NCI-H1105 treated with DMSO at 0.1 percent for 48 hours (cell line): ENCODE data around the gene LCN6.
A peak's percentile ranks its signal among the peaks of the same experiment; 100 is the strongest.
"Not testable (repeated sequence)": the region's sequence is repeated elsewhere in the genome, so short reads cannot be mapped to it uniquely, and the experiment has no call there.

Experiments used
- DNase-seq: peaks from one replicate; lab custom pipeline; 2025; lab: John Stamatoyannopoulos, UW

LCN6 gene, protein sequence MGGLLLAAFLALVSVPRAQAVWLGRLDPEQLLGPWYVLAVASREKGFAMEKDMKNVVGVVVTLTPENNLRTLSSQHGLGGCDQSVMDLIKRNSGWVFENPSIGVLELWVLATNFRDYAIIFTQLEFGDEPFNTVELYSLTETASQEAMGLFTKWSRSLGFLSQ

DNA sequence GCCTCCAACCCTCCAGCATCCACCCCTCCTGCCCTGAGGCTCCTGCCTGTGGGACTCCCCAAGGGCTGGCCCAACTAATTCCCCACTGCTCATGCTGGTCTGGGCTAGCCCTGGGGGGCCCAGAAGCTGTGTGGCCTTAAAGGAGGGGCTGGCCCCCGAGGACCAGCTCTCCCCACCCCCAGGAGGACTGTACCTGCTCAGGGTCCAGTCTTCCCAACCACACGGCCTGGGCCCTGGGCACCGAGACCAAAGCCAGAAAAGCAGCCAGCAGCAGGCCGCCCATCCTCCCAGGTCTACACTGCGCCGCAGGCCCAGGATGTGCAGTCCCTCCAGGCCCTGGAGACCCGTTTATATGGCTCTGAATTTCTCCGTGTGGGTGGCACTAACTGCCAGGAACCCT is at the start of gene LCN6:
TSS of gene LCN6 (minus strand) at position 325 of the 400 bp plus-strand sequence. CDS start at position 283, 42 bp downstream.
- DNase-seq, result no peak

DNA sequence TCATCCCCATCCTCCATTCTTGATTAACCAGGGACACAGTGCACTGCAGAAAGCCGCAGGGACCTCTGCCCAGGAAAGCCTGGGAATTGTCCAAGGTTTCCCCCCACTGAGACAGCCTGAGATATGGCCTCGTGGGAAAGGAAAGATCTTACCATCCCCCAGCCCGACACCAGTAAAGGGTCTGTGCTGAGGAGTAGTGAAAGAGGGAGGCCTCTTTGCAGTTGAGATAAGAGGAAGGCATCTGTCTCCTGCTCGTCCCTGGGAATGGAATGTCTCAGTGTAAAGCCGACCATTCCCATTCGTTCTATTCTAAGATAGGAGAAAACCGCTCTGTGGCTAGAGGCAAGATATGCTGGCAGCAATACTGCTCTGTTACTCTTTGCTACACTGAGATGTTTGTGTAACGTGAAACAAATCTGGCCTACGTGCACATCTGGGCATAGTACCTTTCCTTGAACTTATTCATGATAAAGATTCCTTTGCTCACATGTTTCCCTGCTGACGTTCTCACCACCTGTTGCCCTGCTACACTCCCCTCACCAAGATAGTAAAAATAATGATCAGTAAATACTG is 48.5 kb upstream of the LCN6 start:
- not testable (repeated sequence) for DNase-seq

DNA sequence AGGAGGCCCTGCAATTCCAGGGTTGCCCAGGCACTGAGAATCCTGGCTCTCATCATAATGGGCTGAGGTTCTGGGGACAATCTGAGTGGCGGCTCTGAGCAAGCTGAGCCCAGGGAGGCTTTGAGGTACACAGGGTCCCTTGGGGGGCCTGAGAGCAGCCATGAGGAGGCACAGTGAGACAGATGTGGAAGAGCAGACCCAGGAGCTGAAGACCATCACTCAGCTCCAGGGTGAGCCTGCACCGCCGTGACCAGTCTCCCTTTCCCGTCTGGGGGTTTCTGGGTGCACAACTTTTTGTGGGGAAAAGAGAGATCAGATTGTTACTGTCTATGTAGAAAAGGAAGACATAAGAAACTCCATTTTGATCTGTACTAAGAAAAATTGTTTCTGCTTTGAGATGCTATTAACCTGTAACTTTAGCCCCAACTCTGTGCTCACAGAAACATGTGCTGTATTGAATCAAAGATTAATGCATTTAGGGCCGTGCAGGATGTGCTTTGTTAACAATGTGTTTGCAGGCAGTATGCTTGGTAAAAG is 48.0 kb upstream of the LCN6 start, which contains the start of gene CCDC183:
TSS of gene CCDC183 (plus strand) at position 101 of the 537 bp plus-strand sequence. CDS start at position 161, 60 bp downstream.
- no peak for DNase-seq

DNA sequence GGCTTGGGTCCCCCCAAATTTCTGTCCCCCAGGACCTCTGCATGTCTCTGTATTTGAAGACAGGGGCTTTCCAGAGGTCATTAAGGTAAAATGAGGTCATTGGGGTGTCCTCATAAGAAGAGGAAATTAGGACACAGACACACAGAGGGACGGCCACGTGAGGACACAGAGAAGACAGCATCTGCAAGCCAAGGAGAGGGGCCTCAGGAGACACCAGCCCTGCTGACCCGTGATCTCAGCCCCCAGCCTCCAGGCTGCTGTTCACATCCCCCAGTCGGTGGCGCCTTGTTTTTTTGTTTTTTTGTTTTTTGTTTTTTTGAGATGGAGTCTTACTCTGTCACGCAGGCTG is 46.6 kb upstream of the LCN6 start:
- DNase-seq, result no peak

DNA sequence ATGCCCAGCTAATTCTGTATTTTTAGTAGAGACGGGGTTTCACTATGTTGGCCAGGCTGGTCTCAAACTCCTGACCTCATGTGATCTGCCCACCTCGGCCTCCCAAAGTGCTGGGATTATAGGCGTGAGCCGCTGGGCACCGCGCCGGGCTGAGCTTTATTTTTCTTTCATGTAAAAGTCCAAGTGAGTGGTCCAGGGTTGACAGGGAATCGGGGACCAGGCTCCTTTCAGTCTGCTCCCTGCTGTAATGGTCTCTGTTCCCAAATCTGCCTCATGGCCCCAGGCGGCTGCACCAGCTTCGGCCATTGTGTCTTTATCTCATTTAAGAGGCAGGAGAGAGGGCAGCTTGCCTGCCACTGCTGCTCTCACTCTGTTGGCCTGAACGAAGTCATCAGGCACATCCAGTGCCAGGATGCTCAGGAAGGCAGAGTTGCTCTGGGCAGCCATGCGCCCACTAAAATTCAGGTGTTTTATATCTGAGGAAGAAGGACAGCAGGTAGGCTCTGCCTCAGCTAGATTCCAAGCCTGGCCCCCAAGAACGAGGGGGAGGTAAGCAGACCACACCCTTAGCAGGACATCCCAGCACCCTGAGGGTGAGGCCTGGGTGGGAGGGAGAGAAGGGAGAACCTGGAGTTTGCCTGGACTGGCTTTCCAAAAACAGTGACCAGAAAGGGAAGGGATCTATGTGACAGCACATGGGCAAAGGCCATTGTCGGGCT is 46.1 kb upstream of the LCN6 start:
- DNase-seq, result no peak

DNA sequence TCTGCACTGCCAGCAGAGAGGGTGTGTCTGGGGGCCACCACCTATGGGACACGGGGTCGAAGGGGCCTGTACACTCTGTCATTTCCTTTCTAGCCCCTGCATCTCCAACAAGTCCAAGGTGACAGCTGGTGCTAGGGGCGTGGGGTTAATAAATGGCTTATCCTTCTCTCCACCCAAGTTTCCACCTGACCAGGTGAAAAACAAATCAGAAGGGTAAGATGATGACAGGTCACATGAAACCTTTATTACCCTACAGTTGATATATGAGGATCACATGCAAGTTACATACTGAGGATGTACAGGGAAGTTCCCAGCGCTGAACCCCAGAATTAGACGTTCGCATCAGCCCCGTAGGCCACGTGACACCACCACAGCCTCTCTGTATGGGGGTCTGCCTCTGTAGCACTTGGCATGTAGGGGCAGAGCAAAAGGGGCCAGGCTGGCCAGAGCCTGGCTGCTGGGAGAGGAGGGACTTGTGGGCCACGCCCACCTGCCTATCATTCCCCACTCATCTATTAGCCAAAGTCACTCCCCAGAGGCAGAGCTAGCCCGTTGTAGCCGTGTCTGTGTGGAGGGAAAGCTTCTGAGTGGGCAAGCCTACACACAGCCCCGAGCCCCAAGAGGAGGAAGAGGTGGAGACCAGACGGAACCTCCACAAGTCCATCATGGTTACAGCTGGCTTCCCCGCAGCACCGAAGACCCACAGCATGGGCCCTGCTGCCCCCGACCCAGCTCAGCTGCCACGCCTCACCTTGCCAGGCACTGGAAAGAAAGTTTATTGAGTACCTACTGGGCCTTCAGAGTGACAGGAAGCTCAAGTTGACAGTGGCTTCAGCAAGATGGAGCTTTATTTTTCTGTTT is 45.0 kb upstream of the LCN6 start:
- DNase-seq, result no peak

DNA sequence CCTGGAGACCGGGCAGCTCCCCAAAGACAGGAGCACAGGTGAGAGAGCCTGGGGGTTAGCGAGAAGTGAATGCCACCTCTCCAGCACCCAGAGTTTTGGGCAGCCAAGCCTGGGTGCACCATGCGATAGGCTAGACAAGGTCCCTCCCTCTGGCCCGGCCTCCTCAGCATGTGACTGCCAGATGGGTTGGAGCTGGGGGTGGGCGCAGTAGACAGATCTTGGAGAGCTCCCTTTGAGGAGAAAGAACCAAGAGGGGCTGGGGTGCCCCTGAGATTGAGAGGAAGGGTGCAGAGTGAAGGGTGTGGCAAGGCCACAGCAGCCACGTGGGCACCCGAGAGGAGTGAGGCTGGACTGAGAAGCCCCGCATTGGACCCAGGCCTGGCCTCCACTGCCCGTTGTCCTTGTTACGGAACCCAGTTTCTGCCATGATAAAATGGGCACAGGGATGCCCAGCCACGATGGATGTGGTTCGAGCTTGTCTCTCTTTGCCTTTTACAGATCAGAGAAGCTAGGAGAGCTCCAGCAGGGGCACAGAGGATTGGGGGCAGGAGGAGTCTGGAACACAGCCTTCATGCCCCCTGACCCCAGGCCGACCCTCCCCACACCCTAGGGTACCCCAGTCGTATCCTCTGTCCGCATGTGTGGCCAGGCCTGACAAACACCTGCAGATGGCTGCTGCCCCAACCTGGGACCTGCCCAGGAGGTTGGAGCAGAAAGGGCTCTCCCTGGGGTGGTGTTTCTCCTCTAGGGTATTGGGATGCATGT is 44.2 kb upstream of the LCN6 start:
- no peak for DNase-seq

DNA sequence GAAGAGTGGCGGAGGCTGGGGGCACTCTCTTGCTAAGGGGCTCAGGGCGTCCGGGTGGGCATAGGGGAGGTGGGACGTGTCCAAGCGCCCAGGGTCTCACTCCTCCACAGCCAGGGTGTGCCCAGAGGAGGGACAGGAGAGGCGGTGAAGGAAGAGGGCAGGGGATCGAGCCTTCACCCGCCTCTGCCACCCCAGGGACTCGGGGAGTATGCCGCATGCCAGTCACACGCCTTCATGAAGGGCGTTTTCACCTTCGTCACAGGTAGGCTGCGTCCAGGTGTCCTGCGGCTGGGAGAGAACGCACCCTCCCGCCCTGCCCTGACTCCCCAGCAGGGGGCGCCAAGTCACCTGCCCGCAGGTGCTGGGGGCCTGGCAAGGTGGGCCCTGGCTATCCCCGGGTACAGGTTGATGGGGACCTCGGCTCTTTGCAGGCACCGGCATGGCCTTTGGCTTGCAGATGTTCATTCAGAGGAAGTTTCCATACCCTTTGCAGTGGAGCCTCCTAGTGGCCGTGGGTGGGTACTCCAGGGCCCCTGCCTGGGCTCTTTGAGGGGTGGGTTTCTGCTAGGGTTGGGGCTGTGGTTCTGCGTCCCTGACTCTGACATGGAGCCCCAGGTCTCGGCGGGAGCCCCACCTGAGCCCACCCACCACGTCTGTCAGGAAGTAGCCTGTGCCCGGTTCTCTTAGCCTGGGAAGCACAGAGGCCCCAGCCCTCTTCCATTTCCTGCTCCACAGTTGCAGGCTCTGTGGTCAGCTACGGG is 43.4 kb upstream of the LCN6 start:
- peak; percentile 30 for DNase-seq

DNA sequence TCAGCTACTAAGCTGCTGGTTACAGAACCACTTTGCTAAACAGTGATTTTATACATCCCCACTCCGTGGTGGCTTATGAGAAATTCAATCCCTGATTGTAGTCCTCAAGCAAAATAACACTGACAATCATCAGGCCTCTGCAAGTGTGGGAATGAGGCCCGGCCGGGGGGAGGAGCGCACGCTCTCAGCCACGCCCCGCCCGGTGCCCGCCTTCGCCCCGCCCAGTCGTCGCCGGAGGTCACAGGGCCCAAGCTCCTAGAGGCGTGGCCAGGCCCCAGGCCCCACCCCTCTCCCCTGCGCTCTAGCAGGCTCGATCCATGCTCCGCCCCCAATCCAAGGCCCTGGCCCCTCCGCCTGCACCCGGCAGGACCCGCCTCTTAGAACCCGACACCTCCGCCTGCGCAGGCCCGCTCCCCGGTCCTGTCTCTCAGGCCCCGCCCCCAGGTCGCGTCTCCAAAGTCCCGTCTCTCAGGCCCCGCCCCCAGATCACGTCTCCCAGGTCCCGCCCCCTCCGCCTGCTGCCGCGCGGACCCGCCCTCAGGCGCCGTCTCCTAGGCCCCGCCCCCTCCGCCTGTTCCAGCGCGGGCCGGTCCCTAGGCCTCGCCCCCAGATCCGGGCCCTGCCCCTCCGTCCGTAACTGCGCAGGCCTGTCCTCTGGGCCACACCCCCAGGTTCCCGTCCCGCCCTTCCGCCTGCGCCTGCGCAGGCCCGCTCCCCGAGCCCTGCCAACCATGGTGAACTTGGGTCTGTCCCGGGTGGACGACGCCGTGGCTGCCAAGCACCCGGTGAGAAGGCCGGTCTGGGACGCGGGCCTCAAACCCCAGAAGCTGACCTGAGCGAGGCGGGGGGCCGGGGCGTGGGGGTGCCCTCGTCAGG is 42.6 kb upstream of the LCN6 start, which contains the start of gene TMEM141:
TSS of gene TMEM141 (plus strand) at position 705 of the 876 bp plus-strand sequence. CDS start at position 732, 27 bp downstream.
- peak; percentile 98 for DNase-seq

DNA sequence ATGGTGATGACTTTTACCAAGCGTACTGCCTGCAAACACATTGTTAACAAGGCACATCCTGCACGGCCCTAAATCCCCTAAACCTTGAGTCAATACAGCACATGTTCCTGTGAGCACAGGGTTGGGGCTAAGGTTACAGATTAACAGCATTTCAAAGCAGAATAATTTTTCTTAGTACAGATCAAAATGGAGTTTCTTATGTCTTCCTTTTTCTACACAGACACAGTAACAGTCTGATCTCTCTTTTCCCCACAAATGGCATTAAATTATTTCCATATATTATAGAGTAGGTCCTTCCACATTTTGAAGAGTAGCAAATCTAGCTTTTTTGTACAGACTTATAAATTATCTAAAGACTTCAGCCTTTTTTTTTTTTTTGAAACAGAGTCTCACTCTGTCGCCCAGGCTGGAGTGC is 41.2 kb upstream of the LCN6 start:
- no peak for DNase-seq

DNA sequence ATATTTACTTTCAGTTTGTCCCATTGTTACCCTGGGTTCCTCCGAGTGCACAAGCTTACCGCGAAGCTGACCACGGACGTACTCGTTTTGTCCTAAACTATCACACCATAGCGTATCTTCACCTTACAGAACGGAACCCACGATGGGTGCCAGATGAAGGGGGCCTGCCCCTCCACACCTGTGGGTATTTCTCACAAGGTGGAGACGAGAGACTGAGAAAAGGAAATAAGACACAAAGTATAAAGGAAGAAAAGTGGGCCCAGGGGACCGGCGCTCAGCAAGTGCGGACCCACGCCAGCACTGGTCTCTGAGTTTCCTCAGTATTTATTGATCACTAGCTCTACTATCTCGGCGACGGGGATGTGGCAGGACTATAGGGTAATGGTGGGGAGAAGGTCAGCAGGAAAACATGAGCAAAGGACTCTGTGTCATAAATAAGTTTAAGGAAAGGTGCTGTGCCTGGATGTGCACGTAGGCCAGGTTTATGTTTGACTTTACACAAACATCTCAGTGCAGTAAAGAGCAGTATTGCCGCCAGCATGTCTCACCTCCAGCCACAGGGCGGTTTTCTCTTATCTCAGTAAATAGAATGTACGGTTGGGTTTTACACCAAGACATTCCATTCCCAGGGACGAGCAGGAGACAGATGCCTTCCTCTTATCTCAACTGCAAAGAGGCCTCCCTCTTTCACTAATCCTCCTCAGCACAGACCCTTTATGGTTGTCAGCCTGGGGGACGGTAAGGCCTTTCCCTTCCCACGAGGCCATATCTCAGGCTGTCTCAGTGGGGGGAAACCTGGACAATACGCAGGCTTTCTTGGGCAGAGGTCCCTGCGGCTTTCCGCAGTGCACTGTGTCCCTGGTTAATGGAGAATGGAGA is 40.6 kb upstream of the LCN6 start:
- DNase-seq, result not testable (repeated sequence)

DNA sequence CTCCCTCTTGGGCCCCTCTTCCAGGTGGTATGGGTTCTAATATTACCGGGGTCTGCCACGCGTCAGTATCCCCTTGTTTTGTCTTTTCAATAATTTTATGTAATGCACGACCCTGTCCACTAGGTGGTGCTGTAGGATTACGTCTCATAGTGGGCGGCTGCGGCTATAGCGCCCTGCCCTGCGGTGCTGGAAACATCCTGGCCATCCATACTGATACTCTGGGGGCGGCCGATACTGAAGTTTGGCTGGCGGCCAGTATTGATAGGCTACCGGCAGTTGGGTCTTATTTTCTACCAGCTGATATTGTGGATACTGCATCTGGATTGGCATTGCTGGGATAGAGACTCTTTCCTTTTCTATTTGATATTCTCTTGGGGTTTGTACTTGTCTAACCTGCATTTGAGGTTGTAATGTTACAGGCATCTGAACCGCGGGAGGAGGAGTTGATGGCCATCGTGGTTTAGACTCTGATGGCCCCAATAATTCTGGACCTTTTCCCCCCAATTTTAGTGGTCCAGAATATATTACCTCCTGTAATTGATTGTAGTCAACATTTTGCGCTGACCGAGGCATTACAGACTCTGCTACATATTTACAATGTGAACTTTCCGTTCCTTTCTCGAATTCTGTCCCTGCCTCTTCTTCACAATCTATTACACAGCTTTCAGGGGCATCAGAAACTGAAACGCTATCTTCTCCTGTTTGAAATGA is 39.5 kb upstream of the LCN6 start:
- peak; percentile 69 for DNase-seq

DNA sequence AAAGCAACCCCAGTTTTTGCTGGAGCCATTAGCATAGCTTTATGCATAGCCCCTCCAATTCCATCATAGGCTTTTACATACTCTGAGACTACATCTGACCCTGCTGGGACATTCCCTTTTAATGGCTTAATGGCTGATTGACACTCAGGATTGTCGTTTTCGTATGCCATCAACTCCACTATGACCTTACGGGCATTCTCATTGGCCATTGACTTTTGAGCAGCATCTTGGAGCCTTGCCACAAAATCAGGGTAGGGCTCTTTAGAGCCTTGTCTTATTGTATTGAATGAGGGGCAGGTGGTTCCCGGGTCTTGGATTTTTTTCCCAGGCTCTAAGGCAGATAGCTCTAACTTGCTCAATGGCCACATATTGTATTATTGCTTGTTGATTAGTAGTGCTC is 38.7 kb upstream of the LCN6 start:
- DNase-seq, result peak; percentile 47

DNA sequence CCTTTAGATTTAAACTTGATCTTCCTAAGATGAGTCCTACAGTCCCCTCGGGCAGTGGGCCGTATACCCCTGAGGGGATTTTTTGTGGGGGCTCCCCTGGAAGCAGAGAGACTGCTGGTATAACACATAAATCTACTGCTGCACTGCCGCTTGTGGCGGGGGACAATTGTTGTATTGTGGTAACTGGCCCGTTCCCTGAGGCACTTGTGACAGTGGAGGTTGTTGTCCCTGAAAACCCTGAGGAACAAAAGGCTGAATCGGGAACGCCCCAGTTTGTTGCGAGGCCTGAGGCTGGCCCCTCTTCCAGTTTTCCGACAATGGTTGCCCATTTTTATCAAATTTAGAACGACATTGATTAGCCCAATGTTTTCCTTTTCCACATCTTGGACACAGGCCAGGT is 38.1 kb upstream of the LCN6 start:
- no peak for DNase-seq

DNA sequence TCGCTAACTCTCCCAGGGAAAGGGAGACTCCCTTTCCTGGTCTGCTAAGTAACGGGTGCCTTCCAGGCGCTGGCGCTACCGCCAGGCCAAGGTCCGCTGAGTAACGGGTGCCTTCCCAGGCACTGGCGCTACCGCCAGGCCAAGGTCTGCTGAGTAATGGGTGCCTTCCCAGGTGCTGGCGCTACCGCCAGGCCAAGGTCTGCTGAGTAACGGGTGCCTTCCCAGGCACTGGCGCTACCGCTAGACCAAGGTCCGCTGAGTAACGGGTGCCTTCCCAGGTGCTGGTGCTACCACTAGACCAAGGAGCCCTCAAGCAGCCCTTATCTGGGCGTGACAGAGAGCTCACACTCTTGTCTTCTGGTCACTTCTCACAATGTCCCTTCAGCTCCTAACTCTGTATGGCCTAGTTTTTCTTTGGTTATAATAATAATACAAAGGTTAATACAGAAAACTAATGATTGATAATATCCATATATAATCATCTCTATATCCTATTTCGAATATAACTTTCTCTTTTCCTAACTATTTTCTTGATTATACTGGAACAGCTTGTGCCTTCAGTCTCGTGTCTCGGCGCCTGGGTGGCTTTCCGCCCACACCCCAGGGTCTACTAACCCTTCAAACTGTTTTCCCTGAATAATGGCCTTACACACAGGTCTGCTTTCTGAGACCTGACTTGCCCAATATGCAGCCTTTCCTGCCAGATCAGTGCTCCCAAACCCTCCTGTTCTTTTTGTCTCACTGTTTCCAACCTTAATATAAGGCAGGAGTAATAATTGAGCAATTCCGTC is 37.4 kb upstream of the LCN6 start:
- not testable (repeated sequence) for DNase-seq

DNA sequence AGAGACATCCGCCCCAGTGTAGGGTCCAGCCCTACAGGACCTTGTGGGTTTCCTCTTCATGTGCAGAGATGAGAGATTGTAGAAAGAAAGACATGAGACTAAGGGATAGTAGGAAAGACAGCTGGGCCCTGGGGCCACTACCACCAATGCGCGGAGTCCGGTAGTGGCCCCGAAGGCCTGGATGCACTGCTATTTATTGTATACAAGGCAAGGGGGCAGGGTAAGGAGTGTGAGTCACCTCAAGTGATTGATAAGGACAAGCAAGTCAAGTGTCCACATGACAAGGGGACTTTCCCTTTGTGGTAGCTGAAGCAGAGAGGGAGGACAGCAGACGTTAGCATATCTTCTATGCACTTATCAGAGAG is 36.7 kb upstream of the LCN6 start:
- DNase-seq, result no peak
